GM12878 (cell line): Measurements from ENCODE around the gene CAPN8. TPM values are rescaled to one million over a fixed set of nuclear protein-coding genes. Genes with fewer than 3 reads are reported as not detected.

ENCODE experiments used
- BMI1 ChIP-seq: fragments of 450-650 bp; IDR thresholded peaks from 2 replicates; pipeline ENCODE4 v1.6.1; 2016; ENCODE audit warnings: mild to moderate bottlenecking, moderate library complexity, borderline replicate concordance
- CBX3 ChIP-seq: fragments of 200-600 bp; sonication (generic); IDR thresholded peaks from 2 replicates; pipeline ENCODE4 v1.6.1; 2016; ENCODE audit warnings: low read depth, borderline replicate concordance
- MTA3 ChIP-seq: IDR thresholded peaks from 2 replicates; pipeline ENCODE4 v1.6.1; 2012; ENCODE audit warnings: low read length, inconsistent platforms, borderline replicate concordance
- NRF1 ChIP-seq: conservative IDR thresholded peaks from 2 replicates; pipeline ENCODE4 v1.6.1; 2011; ENCODE audit warnings: mild to moderate bottlenecking, low read depth, low read length, improper control_type of control experiment
- SUPT20H ChIP-seq: IDR thresholded peaks from 2 replicates; pipeline ENCODE4 v1.6.1; 2011; ENCODE audit warnings: low read depth, mild to moderate bottlenecking, low read length, moderate library complexity, borderline replicate concordance; ENCODE audit not compliant: control insufficient read depth
- YY1 ChIP-seq: IDR thresholded peaks from 2 replicates; pipeline ENCODE4 v1.6.1; 2011; ENCODE audit warnings: low read depth, mild to moderate bottlenecking, low read length
- polyA plus RNA-seq, 11 experiments: library from polyadenylated mRNA; depleted of rRNA in 4 of 11; unstranded in 6 of 11; stranded (reverse) in 5 of 11; fragments of >200 nt; fragmentation: Nextera tagmentation in 4 of 11; fragmentation: Illumina TruSeq in 1 of 11; extraction: Ambion mirVana in 4 of 11; extraction: Trizol in 1 of 11; gene quantifications; 1 replicate in 1 of 11; 2 replicates in 10 of 11; pipeline versions ENCODE4 v1.2.1 to v1.2.3, GENCODE V29; 2011 to 2016; ENCODE audit warnings: inconsistent platforms in 2 of 11, missing spikeins in 2 of 11, low read depth in 1 of 11
- total RNA-seq, 4 experiments: library from RNA; depleted of rRNA in 3 of 4; stranded (reverse); fragments of >200 nt in 3 of 4; fragmentation: Illumina TruSeq in 1 of 4; extraction: Trizol in 1 of 4; gene quantifications; 2 replicates each; pipeline versions ENCODE4 v1.2.1 to v1.2.3, GENCODE V29; 2013 to 2021
- TF ChIP-seq, protein P1 (sequence below): fragments of 450-650 bp; IDR thresholded peaks from 2 replicates; pipeline ENCODE4 v1.6.1; 2017; ENCODE audit warnings: mild to moderate bottlenecking, moderate library complexity
- TF ChIP-seq, protein P2 (sequence below): fragments of 450-650 bp; IDR thresholded peaks from 2 replicates; pipeline ENCODE4 v1.6.1; 2017; ENCODE audit warnings: borderline replicate concordance
- TF ChIP-seq, protein P3 (sequence below): fragments of 450-650 bp; IDR thresholded peaks from 2 replicates; pipeline ENCODE4 v1.6.1; 2016; ENCODE audit warnings: mild to moderate bottlenecking
- TF ChIP-seq, protein P4 (sequence below): fragments of 450-650 bp; IDR thresholded peaks from 2 replicates; pipeline ENCODE4 v1.6.1; 2016; ENCODE audit warnings: mild to moderate bottlenecking, moderate library complexity, borderline replicate concordance
- TF ChIP-seq, protein P5 (sequence below): fragments of 450-650 bp; IDR thresholded peaks from 2 replicates; pipeline ENCODE4 v1.6.1; 2017; ENCODE audit warnings: antibody characterized with exemption, mild to moderate bottlenecking, moderate library complexity

The CAPN8 gene
- total and polyA plus RNA-seq, 10 of the 15 experiments (the other 5 are each of a cell fraction or from before 2014, with no cell fraction given), result 6.4 to 30.7 (median 12.3) TPM

DNA sequence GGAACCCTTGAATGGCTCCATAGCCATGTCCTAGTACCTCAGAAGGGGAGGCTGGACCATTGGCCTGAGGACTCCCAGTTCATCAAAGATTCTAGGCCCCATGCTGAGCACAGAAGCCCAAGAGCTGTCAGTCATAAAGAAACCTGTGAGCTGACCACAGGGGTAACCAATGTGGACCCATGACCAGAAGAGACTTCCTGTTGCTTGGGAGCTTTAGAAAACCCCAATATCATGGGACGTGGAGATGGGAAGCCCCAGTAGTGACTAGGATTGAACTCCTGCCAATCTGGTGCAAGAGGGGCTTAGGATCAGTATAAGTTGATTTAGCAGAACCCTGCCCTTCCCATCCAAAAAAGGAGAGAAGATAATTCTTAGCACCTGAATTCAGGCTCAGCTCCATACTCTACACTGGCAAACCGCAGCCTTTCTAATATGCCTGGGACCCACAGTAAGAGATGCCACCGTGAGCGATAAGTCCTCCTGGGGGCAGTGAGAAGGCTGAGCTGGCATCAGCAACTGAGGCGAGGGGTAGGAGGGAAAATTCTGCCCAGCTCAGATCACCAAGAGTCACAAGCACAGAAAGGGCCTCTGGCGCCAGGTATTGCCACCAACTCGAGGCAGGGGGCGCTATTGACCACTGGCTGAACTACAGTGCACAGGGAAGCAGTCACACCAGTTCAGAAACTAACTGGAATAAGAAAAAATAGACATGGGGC, 108.9 kb downstream of the CAPN8 start (continued):
- TF ChIP-seq, protein P1, sequence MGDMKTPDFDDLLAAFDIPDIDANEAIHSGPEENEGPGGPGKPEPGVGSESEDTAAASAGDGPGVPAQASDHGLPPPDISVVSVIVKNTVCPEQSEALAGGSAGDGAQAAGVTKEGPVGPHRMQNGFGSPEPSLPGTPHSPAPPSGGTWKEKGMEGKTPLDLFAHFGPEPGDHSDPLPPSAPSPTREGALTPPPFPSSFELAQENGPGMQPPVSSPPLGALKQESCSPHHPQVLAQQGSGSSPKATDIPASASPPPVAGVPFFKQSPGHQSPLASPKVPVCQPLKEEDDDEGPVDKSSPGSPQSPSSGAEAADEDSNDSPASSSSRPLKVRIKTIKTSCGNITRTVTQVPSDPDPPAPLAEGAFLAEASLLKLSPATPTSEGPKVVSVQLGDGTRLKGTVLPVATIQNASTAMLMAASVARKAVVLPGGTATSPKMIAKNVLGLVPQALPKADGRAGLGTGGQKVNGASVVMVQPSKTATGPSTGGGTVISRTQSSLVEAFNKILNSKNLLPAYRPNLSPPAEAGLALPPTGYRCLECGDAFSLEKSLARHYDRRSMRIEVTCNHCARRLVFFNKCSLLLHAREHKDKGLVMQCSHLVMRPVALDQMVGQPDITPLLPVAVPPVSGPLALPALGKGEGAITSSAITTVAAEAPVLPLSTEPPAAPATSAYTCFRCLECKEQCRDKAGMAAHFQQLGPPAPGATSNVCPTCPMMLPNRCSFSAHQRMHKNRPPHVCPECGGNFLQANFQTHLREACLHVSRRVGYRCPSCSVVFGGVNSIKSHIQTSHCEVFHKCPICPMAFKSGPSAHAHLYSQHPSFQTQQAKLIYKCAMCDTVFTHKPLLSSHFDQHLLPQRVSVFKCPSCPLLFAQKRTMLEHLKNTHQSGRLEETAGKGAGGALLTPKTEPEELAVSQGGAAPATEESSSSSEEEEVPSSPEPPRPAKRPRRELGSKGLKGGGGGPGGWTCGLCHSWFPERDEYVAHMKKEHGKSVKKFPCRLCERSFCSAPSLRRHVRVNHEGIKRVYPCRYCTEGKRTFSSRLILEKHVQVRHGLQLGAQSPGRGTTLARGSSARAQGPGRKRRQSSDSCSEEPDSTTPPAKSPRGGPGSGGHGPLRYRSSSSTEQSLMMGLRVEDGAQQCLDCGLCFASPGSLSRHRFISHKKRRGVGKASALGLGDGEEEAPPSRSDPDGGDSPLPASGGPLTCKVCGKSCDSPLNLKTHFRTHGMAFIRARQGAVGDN, result peak; percentile 77
- TF ChIP-seq YY1 (0 out of 2 replicates have a peak, but pooled peaks have one; percentile 29), BMI1 (peak; percentile 15; the same call in 1 of the 2 replicates), MTA3 (no peak), CBX3 (no peak), NRF1 (no peak), SUPT20H (no peak)
- TF ChIP-seq, protein P2, sequence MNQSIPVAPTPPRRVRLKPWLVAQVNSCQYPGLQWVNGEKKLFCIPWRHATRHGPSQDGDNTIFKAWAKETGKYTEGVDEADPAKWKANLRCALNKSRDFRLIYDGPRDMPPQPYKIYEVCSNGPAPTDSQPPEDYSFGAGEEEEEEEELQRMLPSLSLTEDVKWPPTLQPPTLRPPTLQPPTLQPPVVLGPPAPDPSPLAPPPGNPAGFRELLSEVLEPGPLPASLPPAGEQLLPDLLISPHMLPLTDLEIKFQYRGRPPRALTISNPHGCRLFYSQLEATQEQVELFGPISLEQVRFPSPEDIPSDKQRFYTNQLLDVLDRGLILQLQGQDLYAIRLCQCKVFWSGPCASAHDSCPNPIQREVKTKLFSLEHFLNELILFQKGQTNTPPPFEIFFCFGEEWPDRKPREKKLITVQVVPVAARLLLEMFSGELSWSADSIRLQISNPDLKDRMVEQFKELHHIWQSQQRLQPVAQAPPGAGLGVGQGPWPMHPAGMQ, result no peak; the same call in 1 of the 2 replicates
- TF ChIP-seq, protein P3, sequence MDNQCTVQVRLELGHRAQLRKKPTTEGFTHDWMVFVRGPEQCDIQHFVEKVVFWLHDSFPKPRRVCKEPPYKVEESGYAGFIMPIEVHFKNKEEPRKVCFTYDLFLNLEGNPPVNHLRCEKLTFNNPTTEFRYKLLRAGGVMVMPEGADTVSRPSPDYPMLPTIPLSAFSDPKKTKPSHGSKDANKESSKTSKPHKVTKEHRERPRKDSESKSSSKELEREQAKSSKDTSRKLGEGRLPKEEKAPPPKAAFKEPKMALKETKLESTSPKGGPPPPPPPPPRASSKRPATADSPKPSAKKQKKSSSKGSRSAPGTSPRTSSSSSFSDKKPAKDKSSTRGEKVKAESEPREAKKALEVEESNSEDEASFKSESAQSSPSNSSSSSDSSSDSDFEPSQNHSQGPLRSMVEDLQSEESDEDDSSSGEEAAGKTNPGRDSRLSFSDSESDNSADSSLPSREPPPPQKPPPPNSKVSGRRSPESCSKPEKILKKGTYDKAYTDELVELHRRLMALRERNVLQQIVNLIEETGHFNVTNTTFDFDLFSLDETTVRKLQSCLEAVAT, result peak; percentile 17; the same call in 1 of the 2 replicates
- TF ChIP-seq, protein P4, sequence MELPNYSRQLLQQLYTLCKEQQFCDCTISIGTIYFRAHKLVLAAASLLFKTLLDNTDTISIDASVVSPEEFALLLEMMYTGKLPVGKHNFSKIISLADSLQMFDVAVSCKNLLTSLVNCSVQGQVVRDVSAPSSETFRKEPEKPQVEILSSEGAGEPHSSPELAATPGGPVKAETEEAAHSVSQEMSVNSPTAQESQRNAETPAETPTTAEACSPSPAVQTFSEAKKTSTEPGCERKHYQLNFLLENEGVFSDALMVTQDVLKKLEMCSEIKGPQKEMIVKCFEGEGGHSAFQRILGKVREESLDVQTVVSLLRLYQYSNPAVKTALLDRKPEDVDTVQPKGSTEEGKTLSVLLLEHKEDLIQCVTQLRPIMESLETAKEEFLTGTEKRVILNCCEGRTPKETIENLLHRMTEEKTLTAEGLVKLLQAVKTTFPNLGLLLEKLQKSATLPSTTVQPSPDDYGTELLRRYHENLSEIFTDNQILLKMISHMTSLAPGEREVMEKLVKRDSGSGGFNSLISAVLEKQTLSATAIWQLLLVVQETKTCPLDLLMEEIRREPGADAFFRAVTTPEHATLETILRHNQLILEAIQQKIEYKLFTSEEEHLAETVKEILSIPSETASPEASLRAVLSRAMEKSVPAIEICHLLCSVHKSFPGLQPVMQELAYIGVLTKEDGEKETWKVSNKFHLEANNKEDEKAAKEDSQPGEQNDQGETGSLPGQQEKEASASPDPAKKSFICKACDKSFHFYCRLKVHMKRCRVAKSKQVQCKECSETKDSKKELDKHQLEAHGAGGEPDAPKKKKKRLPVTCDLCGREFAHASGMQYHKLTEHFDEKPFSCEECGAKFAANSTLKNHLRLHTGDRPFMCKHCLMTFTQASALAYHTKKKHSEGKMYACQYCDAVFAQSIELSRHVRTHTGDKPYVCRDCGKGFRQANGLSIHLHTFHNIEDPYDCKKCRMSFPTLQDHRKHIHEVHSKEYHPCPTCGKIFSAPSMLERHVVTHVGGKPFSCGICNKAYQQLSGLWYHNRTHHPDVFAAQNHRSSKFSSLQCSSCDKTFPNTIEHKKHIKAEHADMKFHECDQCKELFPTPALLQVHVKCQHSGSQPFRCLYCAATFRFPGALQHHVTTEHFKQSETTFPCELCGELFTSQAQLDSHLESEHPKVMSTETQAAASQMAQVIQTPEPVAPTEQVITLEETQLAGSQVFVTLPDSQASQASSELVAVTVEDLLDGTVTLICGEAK, result no peak
- TF ChIP-seq, protein P5, sequence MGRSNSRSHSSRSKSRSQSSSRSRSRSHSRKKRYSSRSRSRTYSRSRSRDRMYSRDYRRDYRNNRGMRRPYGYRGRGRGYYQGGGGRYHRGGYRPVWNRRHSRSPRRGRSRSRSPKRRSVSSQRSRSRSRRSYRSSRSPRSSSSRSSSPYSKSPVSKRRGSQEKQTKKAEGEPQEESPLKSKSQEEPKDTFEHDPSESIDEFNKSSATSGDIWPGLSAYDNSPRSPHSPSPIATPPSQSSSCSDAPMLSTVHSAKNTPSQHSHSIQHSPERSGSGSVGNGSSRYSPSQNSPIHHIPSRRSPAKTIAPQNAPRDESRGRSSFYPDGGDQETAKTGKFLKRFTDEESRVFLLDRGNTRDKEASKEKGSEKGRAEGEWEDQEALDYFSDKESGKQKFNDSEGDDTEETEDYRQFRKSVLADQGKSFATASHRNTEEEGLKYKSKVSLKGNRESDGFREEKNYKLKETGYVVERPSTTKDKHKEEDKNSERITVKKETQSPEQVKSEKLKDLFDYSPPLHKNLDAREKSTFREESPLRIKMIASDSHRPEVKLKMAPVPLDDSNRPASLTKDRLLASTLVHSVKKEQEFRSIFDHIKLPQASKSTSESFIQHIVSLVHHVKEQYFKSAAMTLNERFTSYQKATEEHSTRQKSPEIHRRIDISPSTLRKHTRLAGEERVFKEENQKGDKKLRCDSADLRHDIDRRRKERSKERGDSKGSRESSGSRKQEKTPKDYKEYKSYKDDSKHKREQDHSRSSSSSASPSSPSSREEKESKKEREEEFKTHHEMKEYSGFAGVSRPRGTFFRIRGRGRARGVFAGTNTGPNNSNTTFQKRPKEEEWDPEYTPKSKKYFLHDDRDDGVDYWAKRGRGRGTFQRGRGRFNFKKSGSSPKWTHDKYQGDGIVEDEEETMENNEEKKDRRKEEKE, result no peak
